SW480 (cell line): ENCODE data around the gene ULBP3.
"Not testable (repeated sequence)": the region's sequence is repeated elsewhere in the genome, so short reads cannot be mapped to it uniquely, and the experiment has no call there.

Source experiments
- DNase-seq: peaks from one replicate; pipeline ENCODE4 v3.0.0-alpha.2; 2016; ENCODE audit warnings: low spot score

The ULBP3 gene

DNA sequence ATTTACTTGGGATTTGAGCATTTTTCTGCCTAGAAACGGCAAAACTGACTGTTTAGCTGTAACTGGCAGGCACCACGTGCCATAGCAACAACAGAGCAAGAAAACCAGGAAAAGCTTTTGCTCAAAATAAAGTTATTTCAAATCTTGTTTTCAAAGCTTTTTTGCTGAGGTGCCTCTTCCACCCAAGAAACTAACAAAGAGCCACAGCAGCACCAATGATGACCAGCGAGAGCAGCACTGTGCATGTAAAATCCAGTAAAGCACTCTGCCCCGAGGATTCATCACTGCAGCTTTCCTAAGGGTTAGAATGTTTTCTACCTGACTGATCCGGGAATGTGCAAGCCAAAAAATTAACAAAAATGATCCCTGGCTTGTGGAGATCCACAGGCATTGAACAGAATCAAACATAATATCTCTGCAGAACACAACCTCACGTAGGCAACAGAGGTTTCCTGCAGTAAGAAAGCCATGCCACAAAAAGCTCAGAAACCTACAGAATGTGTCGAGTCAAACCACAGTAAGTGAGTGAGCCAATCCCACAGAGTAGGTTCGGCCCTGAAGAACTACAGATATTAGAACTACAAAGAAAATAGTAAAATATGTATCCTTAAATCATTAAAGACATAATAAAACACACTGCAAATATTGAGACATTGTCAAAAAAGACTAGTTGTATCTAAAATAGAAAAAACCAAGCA lies 7.4 kb upstream of the ULBP3 start:
- DNase-seq = peak; percentile 22

DNA sequence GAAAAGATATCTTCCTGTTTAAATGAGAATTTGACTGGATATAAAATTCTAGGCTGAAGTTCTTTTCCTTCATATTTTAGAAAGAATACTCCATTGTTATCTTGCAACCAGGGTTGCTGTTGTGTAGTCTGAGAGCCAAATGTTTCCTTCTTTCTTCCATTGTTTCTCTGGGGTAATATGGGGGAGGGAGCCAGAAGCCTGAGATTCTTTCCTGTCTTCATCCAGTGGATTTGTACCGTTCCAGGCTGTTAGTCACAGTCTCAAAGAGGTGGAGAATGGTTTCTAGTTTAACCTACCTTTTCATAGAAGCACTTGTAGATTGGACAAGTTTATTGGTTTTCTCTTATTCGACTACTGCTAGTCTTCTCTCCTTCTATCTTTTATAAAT lies 6.1 kb upstream of the ULBP3 start:
- DNase-seq = no peak

DNA sequence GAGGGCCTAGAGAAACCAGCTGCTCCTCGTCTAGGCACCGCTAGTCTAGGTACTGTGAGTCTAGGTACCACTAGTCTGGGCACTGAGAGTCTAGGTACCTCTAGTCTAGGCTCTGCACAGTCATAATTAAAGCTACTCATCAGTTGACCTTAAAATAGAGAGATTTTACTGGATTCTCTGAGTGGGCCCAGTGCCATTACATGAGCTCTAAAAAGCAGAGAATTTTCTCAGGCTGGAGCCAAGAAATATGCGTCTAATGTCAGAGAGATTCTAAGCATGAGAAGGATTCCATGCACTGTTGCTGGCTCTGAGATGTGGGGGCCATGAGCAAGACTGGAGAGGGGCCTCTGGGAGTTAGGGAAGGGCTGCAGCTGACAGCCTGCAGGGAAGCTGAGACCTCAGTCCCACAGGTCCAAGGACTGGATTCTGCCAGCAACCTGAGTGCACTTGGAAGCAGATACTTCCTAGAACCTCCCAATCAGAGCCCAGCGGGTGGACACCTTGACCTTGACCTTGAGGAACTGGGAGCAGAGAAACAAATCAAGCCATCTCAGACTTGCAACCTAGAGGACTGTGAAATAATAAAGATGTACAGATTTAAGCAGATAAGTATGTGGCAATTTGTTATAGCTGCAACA lies 5.6 kb upstream of the ULBP3 start:
- not testable (repeated sequence) for DNase-seq

DNA sequence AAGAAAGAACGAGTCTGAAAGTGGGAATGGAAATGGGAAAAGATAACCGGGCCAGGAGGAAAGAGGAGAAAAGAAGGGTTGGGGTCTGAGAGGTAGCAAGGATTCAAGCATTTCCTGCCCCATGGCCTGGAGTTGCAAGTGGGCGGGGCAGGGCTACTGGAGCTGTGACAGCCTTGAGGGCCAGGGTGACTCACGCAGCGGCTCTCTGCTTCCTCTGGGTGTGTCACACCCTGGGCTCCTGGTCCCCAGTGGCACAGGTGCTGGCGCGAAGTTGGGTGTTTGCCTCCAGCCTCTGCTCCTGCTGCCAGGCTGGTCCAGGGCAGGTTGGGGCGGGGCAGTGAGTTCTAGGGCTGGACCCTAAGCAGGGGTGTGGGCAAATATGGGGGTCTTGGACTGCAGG lies 3.3 kb upstream of the ULBP3 start:
- peak; percentile 91 for DNase-seq

DNA sequence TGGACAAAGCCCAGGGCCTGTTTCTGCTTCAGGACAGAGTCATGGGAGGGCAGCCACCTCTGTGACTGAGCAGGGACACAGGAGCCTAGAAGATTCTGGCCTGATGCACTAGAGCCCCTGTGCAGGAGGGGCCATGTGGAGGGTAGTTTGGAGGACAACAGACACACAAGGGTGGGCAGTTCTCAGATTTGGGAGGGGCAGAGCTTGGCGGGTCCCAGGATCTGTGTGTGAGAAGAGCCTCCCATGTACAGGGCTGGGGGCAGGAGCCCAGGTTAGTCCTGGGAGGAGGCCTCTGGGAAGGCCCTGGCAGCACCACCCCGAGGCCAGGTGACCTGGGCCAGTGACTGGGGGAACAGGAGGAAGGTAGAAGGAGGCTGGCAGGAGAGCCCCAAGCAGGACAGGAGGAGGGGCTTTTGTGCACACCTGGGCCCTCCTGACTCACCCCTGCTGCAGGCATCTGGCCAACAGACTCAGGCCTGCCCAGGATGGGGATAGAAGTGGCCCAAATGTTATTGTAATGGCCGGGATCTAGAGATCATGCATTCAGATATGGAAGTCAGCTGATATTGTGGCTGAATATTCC lies 1.4 kb upstream of the ULBP3 start:
- DNase-seq = no peak

DNA sequence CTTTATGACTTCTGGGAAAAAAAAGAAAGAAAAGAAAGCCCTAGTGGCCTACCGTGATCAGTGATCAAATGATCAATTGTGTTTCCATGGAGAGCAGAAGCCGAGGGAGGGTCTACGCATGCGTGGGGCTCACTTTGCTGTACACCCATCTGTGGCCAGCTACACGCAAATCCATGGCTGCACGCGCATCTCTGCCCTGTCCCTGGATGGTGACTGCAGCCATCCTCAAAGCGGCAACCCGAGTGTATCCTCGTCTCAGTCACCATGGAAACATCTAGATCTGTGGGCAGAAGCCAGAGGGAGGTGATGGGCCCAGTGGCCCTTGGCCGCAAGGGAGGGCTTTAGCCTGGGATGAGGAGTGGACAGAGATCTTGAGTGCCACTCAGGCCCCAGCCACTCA lies 785 bp upstream of the ULBP3 start:
- DNase-seq = no peak

DNA sequence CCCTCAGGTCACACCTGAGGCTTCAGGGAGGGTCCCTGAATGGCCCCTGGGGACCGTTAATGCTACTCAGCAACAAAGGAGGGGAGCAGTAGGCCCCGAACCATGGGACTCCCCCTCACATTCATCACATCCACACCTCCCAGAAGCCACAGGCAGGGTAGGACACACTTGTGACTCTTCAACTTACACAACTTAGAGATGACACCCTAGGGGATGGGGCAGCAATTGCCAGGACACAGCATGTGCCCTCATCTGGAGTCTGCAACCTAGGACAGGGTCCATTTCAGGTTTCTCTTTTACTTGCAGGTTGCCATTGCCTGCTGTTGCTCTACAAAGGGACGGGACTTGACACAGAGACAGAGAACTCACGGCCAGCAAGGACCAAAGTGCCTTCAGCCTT lies 770 bp downstream of the ULBP3 start:
- DNase-seq = no peak

DNA sequence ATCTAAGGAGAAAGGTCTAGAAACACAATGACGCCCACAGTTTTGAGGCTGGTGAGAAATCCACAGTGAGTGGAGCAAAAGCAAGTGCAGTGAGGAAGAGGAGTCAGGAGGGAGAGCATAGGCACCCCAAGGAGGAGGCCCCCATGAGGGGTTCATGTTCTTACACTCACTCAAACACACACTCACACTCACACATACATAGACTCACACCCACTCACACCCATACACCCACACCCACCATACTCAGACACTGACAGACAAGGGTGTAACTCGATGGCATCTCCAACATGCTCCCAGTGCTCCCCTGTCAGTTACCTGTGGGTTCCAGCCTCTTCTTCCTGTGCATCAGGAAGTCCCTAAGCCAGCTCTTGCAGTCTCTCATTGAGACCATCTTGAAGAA lies 3.8 kb downstream of the ULBP3 start:
- DNase-seq = no peak

DNA sequence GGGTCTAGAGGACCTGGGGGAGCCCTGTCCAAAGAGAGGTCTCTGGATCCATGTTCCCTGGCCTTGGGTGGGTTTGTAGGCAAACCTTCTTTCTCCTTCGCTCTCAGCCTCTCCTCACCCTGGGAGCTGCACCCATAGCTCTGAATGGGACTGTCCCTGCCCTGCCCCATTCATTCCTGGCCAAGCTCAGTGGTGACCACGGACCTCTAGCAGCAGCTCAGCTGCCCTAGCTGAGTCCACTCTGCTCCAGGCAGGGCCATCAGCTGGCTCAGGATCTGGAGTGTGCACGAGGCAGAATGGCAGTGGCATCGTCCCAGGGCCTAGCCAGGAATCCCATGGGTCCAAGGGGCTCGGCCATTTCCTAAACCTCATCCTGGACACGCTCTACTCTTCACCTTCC lies 5.3 kb downstream of the ULBP3 start:
- DNase-seq = no peak

DNA sequence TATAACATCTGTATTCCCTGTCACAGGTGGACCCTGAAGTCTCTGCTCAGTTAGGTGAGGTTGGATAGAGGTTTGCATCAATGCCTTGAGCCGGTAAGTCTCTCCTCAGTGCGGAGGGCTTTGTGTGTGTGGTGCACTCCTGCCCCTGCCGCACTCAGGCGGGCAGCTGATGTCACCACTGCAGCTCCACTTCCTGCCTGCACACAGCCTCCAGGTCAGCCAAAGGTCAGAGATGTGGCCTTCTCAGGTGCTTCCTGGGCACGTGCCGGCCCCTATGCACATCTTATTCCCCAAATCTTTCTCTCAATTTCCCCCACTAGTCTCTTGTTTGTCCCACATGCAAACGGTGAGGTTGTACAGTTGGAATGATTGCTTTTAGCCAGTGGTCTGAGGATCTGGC lies 8.9 kb downstream of the ULBP3 start:
- DNase-seq = not testable (repeated sequence)

DNA sequence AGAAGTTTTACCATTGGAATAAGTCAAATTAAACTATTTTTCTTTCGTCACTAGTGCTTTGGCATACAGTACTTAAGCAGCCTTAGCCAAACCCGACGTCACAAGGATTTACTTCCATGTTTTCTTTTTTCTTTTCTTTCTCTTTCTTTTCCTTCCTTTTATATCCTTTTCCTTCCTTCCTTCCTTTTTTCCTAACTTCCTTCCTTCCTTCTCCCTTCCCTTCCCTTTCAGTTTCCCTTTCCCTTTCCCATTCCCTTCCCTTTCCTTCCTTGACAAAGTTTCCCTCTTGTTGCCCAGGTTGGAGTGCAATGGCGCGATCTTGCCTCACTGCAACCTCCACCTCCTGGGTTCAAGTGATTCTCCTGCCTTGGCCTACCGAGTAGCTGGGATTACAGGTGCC lies 9.9 kb downstream of the ULBP3 start:
- DNase-seq = no peak

DNA sequence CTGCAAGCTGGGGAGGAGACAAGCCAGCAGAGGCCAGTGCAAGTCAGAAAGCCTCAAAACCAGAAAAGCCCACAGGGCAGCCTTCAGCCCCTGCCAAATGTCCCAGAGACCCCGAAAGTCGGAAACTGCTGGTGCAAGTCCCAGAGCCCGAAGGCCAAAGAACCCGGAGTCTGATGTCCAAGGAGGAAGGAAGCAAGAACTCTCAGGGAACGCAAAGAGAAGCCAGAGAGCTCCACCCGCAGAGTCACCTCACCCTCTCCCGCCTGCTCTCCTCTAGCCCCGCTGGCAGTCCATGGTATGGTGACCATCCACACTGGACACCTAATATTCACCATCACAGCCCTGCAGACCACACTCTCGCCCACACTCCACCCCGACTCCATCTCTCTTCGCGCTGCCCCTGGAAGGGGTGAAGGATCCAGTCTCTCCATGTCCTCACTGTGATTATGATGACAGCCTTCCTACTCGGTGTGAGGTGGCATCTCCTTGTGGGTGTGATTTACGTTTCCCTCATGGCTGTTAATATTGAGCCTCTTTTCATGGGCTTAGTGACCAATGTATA lies 10.6 kb downstream of the ULBP3 start:
- DNase-seq = no peak

DNA sequence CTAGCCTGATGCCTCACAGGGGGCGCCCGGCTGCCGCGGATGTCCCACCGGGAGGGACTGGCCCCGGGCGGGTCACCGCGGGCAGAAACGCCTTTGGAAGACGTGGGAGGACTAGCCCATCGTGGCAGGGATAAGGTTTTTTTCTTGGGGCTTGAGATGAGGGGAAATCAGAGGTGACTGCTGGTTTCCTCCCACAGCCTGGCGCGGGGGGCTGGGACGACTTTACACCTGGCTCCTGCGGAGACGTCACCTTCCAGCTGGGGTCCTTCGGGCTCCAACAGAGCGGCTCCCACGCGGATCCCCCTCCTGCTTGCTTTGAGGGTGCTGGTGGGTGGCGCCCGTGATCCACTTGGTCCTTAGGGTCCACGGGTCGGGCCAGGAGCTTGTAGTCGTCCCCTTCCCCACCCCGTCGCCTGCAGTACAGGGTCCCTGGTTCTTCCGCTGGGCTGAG lies 11.4 kb downstream of the ULBP3 start:
- no peak for DNase-seq

DNA sequence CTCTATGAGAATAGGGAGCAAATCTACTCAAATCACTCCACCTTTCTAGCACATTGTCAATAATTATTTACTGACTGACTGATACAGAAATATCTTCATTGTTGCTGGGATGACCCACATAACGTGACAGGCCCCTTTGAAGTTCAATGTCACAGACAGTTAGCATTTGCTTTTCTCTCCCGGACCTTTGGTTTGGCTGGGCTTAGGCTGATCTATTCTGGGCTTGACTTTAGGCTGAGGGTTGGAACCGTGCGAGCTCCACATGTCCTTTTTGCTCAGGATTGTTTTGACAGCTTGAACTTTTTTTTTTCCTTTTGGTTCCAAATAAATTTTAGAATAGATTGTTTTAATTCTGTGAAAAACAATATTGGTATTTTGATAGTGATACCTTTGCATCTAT lies 12.0 kb downstream of the ULBP3 start:
- DNase-seq = no peak

DNA sequence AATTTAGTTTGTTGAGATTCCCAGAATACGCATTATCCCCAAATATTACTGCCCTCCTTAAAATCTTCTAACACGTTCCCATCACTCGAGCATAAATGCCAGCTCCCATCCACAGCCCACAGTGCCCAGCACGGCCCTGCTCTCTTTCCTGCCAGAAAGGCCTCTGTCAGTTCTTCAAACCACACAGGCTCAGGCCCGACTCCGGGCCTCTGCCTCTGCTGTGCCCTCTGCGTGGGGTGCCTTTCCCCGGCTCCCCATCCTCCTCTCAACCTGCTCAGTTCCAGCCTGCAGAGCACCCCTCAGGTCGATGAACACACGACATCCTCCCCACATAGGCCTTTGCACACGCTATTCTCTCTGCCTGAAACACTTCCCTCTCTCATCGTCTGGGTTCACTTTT lies 12.8 kb downstream of the ULBP3 start:
- no peak for DNase-seq

DNA sequence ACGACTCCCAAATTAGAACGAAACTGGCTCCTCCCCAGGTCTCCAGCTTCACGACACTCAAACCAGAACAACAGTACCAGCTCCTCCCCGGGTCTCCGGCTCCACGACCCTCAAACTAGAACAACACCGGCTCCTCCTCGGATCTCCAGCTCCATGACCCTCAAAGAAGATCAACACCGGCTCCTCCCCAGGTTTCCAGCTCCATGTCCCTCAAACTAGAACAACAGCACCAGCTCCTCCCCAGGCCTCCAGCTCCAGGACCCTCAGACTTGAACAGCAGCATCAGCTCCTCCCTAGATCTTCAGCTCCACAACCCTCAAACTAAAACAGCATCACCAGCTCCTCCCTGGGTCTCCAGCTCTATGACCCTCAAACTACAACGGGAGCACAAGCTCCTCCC lies 13.8 kb downstream of the ULBP3 start:
- DNase-seq = no peak

DNA sequence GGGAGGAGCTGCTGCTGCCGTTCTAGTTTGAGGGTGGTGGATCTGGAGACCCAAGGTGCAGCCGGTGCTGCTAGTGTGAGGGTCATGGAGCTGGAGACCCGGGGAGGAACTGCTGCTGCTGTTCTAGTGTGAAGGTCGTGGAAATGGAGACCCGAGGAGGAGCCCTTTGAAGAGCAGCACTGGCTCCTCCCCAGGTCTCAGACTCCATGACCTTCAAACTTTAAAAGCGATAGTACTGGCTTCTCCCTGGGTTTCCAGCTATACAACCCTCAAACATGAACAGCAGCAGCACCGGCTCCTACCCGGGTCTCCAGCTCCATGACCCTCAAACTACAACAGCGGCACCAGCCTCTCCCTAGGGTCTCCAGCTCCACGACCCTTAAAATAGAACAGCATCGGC lies 15.5 kb downstream of the ULBP3 start:
- no peak for DNase-seq

DNA sequence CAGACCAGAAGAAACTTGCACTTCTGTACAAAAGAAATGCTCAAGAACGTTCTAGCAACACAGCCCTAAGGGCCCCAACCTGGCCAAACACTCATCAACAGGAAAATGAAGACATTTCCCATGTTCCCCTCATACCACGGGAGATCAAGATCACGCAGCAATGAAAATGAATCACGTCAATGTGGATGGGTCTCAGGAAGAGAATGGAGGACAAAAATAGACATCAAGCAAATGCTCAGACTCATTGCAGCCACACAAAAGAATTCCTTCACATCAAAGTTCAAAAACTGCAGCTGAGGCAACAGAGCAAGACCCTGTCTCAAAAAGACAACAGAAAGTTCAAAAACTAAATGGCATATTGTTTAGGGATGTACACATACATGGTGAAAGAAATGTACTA lies 18.1 kb downstream of the ULBP3 start:
- no peak for DNase-seq

DNA sequence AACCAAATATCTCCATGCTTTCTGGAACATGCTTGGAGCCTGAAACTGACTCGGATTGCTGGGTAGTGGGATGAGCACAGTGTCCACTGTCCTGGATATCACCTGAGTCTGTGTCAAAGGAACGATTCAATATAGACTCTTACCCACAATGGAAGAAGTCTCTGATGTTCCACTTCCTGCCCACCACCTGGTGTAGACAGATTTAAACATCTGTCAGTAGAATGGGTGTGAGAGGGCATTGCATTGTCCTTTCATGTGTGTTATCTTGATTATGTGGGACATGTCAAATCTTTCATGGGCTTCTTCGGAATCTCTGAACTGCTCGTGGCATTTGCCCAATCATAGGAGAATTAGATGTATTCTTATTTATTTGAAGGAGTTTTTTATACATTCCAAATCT lies 20.8 kb downstream of the ULBP3 start:
- peak; percentile 14 for DNase-seq

DNA sequence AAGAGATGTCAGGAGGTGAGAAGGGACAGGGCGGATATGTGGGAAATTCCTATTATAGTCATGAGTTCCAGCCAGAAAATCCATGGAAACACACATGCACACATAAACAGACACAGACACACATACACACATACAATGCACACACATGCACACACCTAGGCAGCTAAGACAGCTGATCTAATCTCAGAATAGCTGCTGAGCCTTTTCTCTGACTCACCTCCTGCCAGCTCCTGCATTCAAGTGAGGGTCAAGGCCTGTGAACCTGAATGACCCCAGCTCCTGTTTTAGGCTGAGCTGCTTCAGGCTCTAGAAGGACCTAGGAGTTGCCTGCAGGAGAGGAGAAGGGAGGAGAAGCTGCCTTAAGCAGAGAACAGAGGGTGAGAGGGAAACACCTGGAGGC lies 22.0 kb downstream of the ULBP3 start:
- no peak for DNase-seq

DNA sequence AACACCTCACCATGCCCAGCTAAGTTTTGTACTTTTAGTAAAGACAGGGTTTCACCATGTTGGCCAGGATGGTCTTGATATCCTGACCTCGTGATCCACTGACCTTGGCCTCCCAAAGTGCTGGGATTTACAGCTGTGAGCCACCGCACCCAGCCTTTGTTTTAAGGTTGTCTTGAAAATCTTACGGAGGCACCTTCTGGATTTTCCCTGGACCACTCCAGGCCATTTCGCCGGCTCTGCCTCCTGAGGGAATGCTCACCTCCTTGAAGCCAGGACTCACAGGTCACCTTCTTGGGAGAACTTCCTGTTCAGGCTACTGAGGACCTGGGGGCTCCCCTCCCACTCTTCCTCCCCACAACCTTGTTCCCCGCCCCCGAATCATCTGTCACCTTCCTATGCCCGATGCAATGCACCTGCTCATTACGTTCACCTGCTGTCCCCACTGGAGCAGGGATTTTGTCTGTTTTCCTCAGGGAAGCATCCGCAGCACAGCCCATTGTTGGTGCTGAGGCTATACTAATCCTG lies 24.2 kb downstream of the ULBP3 start:
- no peak for DNase-seq

DNA sequence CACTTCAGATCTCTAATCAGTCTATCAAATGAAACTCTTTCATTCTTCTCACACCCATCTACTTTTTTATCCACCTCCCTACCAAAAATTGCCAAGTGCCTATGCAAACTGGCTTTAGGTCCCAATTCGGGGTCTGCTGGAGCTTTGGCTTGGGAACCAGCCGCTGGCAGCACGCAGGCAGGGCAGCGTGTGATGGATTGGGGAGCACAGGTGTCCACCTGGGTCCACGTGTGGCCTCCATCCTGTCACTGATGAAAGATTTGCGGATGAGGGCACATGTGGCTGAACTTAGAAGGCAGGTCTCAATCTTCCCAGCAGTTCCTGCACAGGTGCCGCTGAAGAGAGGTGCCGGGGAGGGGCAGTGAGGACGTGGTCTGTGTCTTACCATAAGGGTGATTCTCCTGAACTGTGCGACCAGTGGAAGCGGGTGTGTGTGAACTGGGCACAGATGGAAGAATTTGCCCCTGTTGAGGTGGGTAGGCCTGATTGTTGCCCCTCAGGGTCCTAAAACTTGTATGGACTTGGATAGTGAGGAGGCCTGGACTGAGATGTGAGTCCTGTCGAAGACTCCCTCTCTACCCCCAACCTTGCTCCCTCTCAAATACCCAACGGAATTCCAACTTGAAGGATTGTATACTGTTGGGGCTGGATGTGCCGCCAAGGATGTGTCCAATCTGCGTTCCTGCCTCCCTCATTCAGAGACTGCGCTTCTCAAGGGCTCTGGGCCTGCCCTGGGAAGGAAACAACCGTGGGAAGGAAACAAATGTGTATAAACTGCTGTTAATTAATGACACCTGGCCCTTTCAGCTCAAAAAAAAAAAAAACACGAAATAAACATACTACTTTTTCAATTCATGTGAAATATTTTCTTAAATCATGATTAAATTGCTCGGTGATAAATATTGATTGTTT lies 25.2 kb downstream of the ULBP3 start:
- no peak for DNase-seq
